Measurements from ENCODE around the gene ZMYND11. TPM values are rescaled to one million over a fixed set of nuclear protein-coding genes. Genes with fewer than 3 reads are reported as not detected.
A peak's percentile ranks its signal among the peaks of the same experiment; 100 is the strongest.

The ZMYND11 gene
- total and polyA plus RNA-seq, 4 donors: 109 to 143 (median 119) TPM

GRCh38 chr10:127612-128432 lies 7.4 kb upstream of the ZMYND11 start:
- Histone ChIP-seq H3K36me3 (ENCODE audit: control insufficient read depth, insufficient read depth, low read length) (no peaks in the 10 kb centered on the region), H3K9me3 (ENCODE audit: control insufficient read depth, insufficient read depth, low read length) (no peaks in the 10 kb centered on the region), H3K27ac (ENCODE audit: low read depth, low read length) (no peak overlapping the region), H3K27me3 (ENCODE audit: control insufficient read depth, insufficient read depth, low read length) (no peaks in the 10 kb centered on the region), H3K4me1 (ENCODE audit: control insufficient read depth, insufficient read depth, low read length) (peaks cover 6% of the 10 kb centered on the region), H3K4me3 (ENCODE audit: low read depth, low read length) (no peak overlapping the region)
- WGBS (ENCODE audit: insufficient coverage): 88% methylated on average over 3 of the region's 9 CpGs
- DNase-seq (ENCODE audit: low read depth in 4 of 6, low spot score in 6 of 6): peak in 1 of 6 donors; percentile 4

- H3K9me3 ChIP-seq (ENCODE audit: control insufficient read depth, insufficient read depth, low read length): no peaks in the 10 kb centered on the region
- H3K4me3 ChIP-seq (ENCODE audit: low read depth, low read length): no peak overlapping the region
- no peak for DNase-seq (ENCODE audit: low read depth in 4 of 6, low spot score in 6 of 6)
- H3K27me3 ChIP-seq (ENCODE audit: control insufficient read depth, insufficient read depth, low read length): no peaks in the 10 kb centered on the region
- H3K27ac ChIP-seq (ENCODE audit: low read depth, low read length): no peak overlapping the region
- WGBS (ENCODE audit: insufficient coverage): 81% methylated on average over 2 of the region's 4 CpGs
- H3K4me1 ChIP-seq (ENCODE audit: control insufficient read depth, insufficient read depth, low read length): peaks cover 11% of the 10 kb centered on the region
- H3K36me3 ChIP-seq (ENCODE audit: control insufficient read depth, insufficient read depth, low read length): no peaks in the 10 kb centered on the region
These were observed 5.4 kb upstream of the ZMYND11 start for GRCh38 chr10:129810-130209.

GRCh38 chr10:132946-133898 lies 2.0 kb upstream of the ZMYND11 start:
- Histone ChIP-seq H3K36me3 (ENCODE audit: control insufficient read depth, insufficient read depth, low read length) (no peaks in the 10 kb centered on the region), H3K27me3 (ENCODE audit: control insufficient read depth, insufficient read depth, low read length) (no peaks in the 10 kb centered on the region), H3K9me3 (ENCODE audit: control insufficient read depth, insufficient read depth, low read length) (no peaks in the 10 kb centered on the region), H3K4me3 (ENCODE audit: low read depth, low read length) (no peak overlapping the region), H3K4me1 (ENCODE audit: control insufficient read depth, insufficient read depth, low read length) (peaks cover 16% of the 10 kb centered on the region), H3K27ac (ENCODE audit: low read depth, low read length) (no peak overlapping the region)
- peak in 2 of 6 donors; percentile 7 to 24 for DNase-seq (ENCODE audit: low read depth in 4 of 6, low spot score in 6 of 6)
- no CpG with 5 or more reads among the region's 10 CpGs for WGBS (ENCODE audit: insufficient coverage)

GRCh38 chr10:134247-135131 lies 766 bp upstream of the ZMYND11 start:
- H3K27ac ChIP-seq (ENCODE audit: low read depth, low read length): peak overlapping the region; percentile 78
- H3K27me3 ChIP-seq (ENCODE audit: control insufficient read depth, insufficient read depth, low read length): no peaks in the 10 kb centered on the region
- DNase-seq (ENCODE audit: low read depth in 4 of 6, low spot score in 6 of 6): peak in 3 of 6 donors; percentile 26 to 77 (median 74)
- H3K9me3 ChIP-seq (ENCODE audit: control insufficient read depth, insufficient read depth, low read length): no peaks in the 10 kb centered on the region
- no peaks in the 10 kb centered on the region for H3K36me3 ChIP-seq (ENCODE audit: control insufficient read depth, insufficient read depth, low read length)
- peak overlapping the region; percentile 62 for H3K4me3 ChIP-seq (ENCODE audit: low read depth, low read length)
- under 1% methylated on average over 82 of the region's 84 CpGs for WGBS (ENCODE audit: insufficient coverage)
- peaks cover 16% of the 10 kb centered on the region for H3K4me1 ChIP-seq (ENCODE audit: control insufficient read depth, insufficient read depth, low read length)

GRCh38 chr10:135601-136464 lies 578 bp downstream of the ZMYND11 start:
- WGBS (ENCODE audit: insufficient coverage): under 1% methylated on average over 112 of the region's 112 CpGs
- Histone ChIP-seq H3K27me3 (ENCODE audit: control insufficient read depth, insufficient read depth, low read length) (no peaks in the 10 kb centered on the region), H3K9me3 (ENCODE audit: control insufficient read depth, insufficient read depth, low read length) (no peaks in the 10 kb centered on the region), H3K27ac (ENCODE audit: low read depth, low read length) (peak overlapping the region; percentile 69), H3K4me3 (ENCODE audit: low read depth, low read length) (peak overlapping the region; percentile 62), H3K4me1 (ENCODE audit: control insufficient read depth, insufficient read depth, low read length) (peaks cover 16% of the 10 kb centered on the region), H3K36me3 (ENCODE audit: control insufficient read depth, insufficient read depth, low read length) (no peaks in the 10 kb centered on the region)
- peak in 3 of 6 donors; percentile 43 to 81 (median 79) for DNase-seq (ENCODE audit: low read depth in 4 of 6, low spot score in 6 of 6)

GRCh38 chr10:136465-136762 lies 1.2 kb downstream of the ZMYND11 start:
- WGBS (ENCODE audit: insufficient coverage): 3% methylated on average over 7 of the region's 10 CpGs
- Histone ChIP-seq H3K36me3 (ENCODE audit: control insufficient read depth, insufficient read depth, low read length) (no peaks in the 10 kb centered on the region), H3K27ac (ENCODE audit: low read depth, low read length) (peak overlapping the region; percentile 69), H3K4me1 (ENCODE audit: control insufficient read depth, insufficient read depth, low read length) (peaks cover 16% of the 10 kb centered on the region), H3K27me3 (ENCODE audit: control insufficient read depth, insufficient read depth, low read length) (no peaks in the 10 kb centered on the region), H3K9me3 (ENCODE audit: control insufficient read depth, insufficient read depth, low read length) (no peaks in the 10 kb centered on the region), H3K4me3 (ENCODE audit: low read depth, low read length) (peak overlapping the region; percentile 62)
- no peak for DNase-seq (ENCODE audit: low read depth in 4 of 6, low spot score in 6 of 6)

- Histone ChIP-seq H3K9me3 (ENCODE audit: control insufficient read depth, insufficient read depth, low read length) (no peaks in the 10 kb centered on the region), H3K27me3 (ENCODE audit: control insufficient read depth, insufficient read depth, low read length) (no peaks in the 10 kb centered on the region), H3K4me1 (ENCODE audit: control insufficient read depth, insufficient read depth, low read length) (peaks cover 16% of the 10 kb centered on the region), H3K27ac (ENCODE audit: low read depth, low read length) (no peak overlapping the region), H3K4me3 (ENCODE audit: low read depth, low read length) (no peak overlapping the region), H3K36me3 (ENCODE audit: control insufficient read depth, insufficient read depth, low read length) (no peaks in the 10 kb centered on the region)
- no peak for DNase-seq (ENCODE audit: low read depth in 4 of 6, low spot score in 6 of 6)
- no CpG with 5 or more reads among the region's 1 CpG for WGBS (ENCODE audit: insufficient coverage)
These were observed 1.8 kb downstream of the ZMYND11 start for GRCh38 chr10:137031-137430.

- no peak overlapping the region for H3K4me3 ChIP-seq (ENCODE audit: low read depth, low read length)
- no peak overlapping the region for H3K27ac ChIP-seq (ENCODE audit: low read depth, low read length)
- H3K9me3 ChIP-seq (ENCODE audit: control insufficient read depth, insufficient read depth, low read length): no peaks in the 10 kb centered on the region
- peaks cover 12% of the 10 kb centered on the region for H3K4me1 ChIP-seq (ENCODE audit: control insufficient read depth, insufficient read depth, low read length)
- DNase-seq (ENCODE audit: low read depth in 4 of 6, low spot score in 6 of 6): no peak
- H3K27me3 ChIP-seq (ENCODE audit: control insufficient read depth, insufficient read depth, low read length): no peaks in the 10 kb centered on the region
- no peaks in the 10 kb centered on the region for H3K36me3 ChIP-seq (ENCODE audit: control insufficient read depth, insufficient read depth, low read length)
These were observed 2.4 kb downstream of the ZMYND11 start for GRCh38 chr10:137606-138005.
